ENCODE results near the gene TRIM50. TPM values are rescaled to one million over a fixed set of nuclear protein-coding genes. Genes with fewer than 3 reads are reported as not detected.
"Not testable (repeated sequence)": the region's sequence is repeated elsewhere in the genome, so short reads cannot be mapped to it uniquely, and the experiment has no call there.

TRIM50 gene
- total and polyA plus RNA-seq, 12 donors: 0.24 to 1.9 (median 0.72) TPM; not detected in 3

- DNase-seq: no peak
- no peak overlapping the region for H3K27ac ChIP-seq
- intact Hi-C loops (cut with DNase I): no loop called here
- no peaks in the 10 kb centered on the region for H3K36me3 ChIP-seq (replicated peaks in 1 of 2)
- H3K4me1 ChIP-seq (replicated peaks in 1 of 2): peaks cover 0 to under 1% of the 10 kb centered on the region in 2 donors
- H3K9me3 ChIP-seq (replicated peaks in 1 of 3): no peaks in the 10 kb centered on the region
- H3K27me3 ChIP-seq: no peaks in the 10 kb centered on the region
- TF ChIP-seq POLR2A (IDR thresholded peaks at IDR 0.05) (no peak), CTCF (IDR thresholded peaks at IDR 0.05) (no peak)
- WGBS, 4 donors: 88 to 92% (median 90%) methylated on average over 2 to 5 of the region's 5 CpGs
- H3K4me3 ChIP-seq: no peak overlapping the region
These were observed 13.6 kb downstream of the TRIM50 start for GRCh38 chr7:73314271-73314670.

- intact Hi-C loops (cut with DNase I): no loop called here
- H3K36me3 ChIP-seq (replicated peaks in 1 of 2): no peaks in the 10 kb centered on the region
These were observed 14.4 kb downstream of the TRIM50 start for GRCh38 chr7:73313521-73313906.

GRCh38 chr7:73312831-73313520, 14.9 kb downstream of the TRIM50 start:
- H3K36me3 ChIP-seq (replicated peaks in 1 of 2): no peaks in the 10 kb centered on the region
- no peak for DNase-seq
- 91 to 92% (median 92%) methylated on average over 11 to 48 of the region's 48 CpGs for WGBS, 4 donors
- no peak overlapping the region for H3K4me3 ChIP-seq
- no peaks in the 10 kb centered on the region for H3K9me3 ChIP-seq (replicated peaks in 1 of 3)
- no peak overlapping the region for H3K27ac ChIP-seq
- intact Hi-C loops (cut with DNase I): no loop called here
- TF ChIP-seq POLR2A (IDR thresholded peaks at IDR 0.05): no peak
- no peak for TF ChIP-seq CTCF (IDR thresholded peaks at IDR 0.05)
- no peaks in the 10 kb centered on the region for H3K27me3 ChIP-seq
- peaks cover 0 to 6% of the 10 kb centered on the region in 2 donors for H3K4me1 ChIP-seq (replicated peaks in 1 of 2)

More at GRCh38 chr7:73313521-73313906, 14.4 kb downstream of the TRIM50 start:
- Histone ChIP-seq H3K4me1 (replicated peaks in 1 of 2) (peaks cover 0 to 6% of the 10 kb centered on the region in 2 donors), H3K27ac (no peak overlapping the region), H3K9me3 (replicated peaks in 1 of 3) (no peaks in the 10 kb centered on the region), H3K4me3 (no peak overlapping the region), H3K27me3 (no peaks in the 10 kb centered on the region)
- 52 to 73% (median 72%) methylated on average over 2 to 4 of the region's 4 CpGs for WGBS, 4 donors
- DNase-seq: no peak
- TF ChIP-seq POLR2A (IDR thresholded peaks at IDR 0.05) (no peak), CTCF (IDR thresholded peaks at IDR 0.05) (no peak)

GRCh38 chr7:73311421-73311820, 16.5 kb downstream of the TRIM50 start:
- H3K36me3 ChIP-seq (replicated peaks in 1 of 2); H3K9me3 ChIP-seq (replicated peaks in 1 of 3); DNase-seq; H3K27ac ChIP-seq; intact Hi-C loops (cut with DNase I); H3K27me3 ChIP-seq; H3K4me3 ChIP-seq: not testable (repeated sequence)
- WGBS, 4 donors: 63 to 81% (median 80%) methylated on average over 7 of the region's 7 CpGs
- peaks cover 0 to 11% of the 10 kb centered on the region in 2 donors for H3K4me1 ChIP-seq (replicated peaks in 1 of 2)
